Stimulated activated CD4-positive, alpha-beta T cell treated with anti-CD3 and anti-CD28 coated beads, Interleukin-4, amount 100 ng/mL, for 48 hours (primary cell): ENCODE measurements around the gene ACKR4.
"Not testable (repeated sequence)": the region's sequence is repeated elsewhere in the genome, so short reads cannot be mapped to it uniquely, and the experiment has no call there.

Experiments
- DNase-seq, 2 donors: peaks; one replicate each; pipeline ENCODE4 v3.0.0-alpha.2; 2020; ENCODE audit warnings: low read depth in 2 of 2

The ACKR4 gene

GRCh38 chr3:132596816-132597433 is at the start of gene ACKR4:
Gene ACKR4 (plus strand): TSS chr3:132597270. CDS start chr3:132600398, 3,128 bp downstream.
- DNase-seq, result no peak

- no peak for DNase-seq
Observed at GRCh38 chr3:132549169-132549568, 47.9 kb upstream of the ACKR4 start.

GRCh38 chr3:132549890-132550578 is 47.0 kb upstream of the ACKR4 start:
- DNase-seq, result no peak

DNA sequence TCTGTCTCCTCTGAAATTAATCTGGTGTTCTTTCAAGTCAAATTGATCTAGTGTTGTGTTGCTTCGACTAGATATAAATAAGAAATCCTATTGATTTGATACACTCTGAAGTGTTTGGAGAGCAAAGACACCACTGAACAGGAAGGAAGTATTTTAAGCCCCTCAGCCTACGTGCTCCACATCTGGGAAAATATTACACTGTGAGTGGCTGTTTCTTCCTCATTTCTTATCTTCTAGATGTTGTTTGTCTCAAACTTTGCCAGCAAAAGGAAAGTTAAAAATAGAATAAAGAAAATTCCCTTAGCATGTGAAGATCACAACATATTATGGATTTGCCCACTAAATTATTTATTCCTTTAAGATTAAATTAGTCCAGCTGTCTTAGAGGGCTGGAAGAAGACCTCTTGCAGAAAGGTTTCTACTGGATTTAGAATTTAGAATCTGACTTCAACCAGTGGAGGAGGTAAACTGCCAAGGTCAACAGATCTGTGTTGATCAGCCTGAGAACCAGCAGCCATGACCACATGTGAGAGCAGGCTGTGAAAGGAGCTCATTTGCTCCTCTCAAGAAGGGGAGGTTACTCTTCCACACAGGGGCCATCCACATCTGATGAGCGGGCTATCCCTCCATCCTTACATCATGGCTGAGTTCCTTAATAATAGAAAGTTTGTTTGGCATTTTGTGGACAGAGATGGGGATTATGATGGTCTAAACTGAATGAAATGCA is 46.3 kb upstream of the ACKR4 start:
- no peak for DNase-seq

GRCh38 chr3:132553826-132554225 is 43.2 kb upstream of the ACKR4 start:
- DNase-seq, result no peak

DNA sequence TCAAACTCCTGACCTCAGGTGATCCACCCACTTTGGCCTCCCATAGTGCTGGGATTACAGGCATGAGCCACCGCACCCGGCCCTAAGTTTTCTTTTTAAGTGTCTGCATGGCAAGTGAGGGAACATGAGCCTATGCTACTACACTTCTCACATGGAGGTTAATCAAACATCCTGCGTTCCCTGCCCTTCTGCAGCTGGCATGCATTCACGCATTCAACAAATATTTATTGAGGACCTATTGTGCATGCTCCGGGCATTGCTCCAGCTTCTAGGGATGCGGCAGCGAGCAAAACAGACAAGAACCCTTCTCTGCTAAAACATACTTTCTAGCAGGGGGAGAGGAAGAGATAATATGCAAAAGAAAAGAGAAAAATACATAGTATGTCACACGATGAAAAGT is 42.6 kb upstream of the ACKR4 start:
- DNase-seq, result no peak

GRCh38 chr3:132555306-132556035 is 41.6 kb upstream of the ACKR4 start:
- no peak for DNase-seq

- DNase-seq, result not testable (repeated sequence)
Observed at GRCh38 chr3:132556036-132556386, 41.1 kb upstream of the ACKR4 start.

DNA sequence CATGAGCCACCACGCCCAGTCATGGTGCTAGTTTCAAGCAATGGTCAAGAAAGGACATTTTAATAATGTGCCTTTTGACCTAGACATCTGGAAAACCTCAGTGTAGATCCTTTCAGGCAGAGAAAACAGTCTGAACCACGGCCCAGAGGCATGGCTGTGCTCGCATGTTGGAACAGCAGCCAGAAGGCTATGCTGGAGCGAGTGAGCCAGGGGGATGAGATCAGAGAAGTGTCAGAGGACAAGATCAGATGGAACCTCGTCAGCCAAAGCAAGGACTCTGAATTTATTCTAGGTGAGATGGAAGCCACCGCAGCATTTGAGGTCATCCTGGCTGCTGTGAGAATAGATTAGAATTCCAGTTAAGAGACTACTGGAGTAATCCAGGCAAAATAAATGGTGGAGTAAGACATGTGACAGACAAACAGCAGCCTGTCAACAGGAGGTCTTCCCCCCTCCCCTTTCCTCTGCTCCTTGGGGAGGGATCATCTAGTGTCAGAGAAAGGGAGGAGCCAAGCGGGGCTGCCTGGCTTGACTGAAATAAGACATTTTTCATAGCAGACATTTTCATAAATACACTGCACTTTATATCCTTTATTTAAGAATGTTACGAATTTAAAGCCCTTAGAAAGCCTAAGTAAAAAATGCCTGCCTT is 40.4 kb upstream of the ACKR4 start:
- no peak for DNase-seq

GRCh38 chr3:132561003-132561402 is 36.1 kb upstream of the ACKR4 start:
- no peak for DNase-seq

GRCh38 chr3:132563420-132564069 is 33.5 kb upstream of the ACKR4 start:
- DNase-seq, result no peak

DNA sequence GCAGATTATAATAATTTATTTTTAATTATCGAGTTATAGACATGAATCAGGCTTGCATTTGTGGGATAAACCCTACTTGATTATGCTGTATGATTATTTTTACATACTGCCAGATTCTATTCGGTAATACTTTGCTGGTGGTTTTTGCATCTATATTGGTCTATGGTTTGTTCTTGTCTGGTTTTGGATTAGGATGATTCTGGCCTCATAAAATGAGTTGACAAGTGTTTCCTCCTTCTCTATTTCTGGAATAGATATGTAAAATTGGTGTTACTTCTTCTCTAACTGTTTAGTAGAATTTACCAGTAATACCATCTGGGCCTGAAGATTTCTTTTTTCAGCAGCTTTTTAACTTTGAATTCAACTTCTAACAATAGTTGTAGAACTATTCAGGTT is 33.0 kb upstream of the ACKR4 start:
- no peak for DNase-seq

DNA sequence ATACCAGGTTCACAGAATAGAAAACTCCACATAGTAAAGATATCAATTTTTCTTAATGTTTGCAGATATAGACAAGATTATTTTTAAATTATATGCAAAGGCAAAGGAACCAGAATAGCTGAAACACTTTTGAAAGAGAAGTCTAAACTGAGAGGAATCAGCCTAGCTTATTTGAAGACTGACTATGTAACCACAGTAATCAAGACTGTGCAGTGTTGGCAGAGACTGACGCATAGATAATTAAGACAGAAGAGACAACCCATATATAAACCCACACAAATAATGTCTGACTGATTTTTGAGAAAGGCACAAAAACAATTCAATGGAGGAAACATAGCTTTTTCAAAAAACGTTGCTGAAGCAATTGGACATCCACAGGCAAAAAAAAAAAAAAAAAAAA is 28.6 kb upstream of the ACKR4 start:
- no peak for DNase-seq

DNA sequence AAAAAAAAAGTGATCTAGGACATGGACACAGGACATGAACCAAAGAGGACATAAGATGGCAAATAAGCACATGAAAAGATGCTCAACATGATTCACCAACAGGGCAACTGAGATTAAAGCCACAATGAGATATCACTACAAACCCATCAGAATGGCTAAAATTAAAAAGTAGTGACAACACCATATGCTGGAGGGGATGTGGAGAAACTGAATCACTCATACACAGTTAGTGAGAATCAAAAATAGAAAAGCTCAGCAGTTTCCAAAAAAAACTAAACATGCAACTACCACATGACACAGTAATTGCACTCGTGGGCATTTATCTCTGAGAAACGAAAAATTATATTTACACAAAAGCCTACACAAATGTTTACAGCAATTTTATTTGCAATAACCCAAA is 27.9 kb upstream of the ACKR4 start:
- no peak for DNase-seq

GRCh38 chr3:132569580-132569979 is 27.5 kb upstream of the ACKR4 start:
- no peak for DNase-seq

- DNase-seq, result no peak
Observed at GRCh38 chr3:132570016-132570415, 27.1 kb upstream of the ACKR4 start.

- no peak for DNase-seq
Observed at GRCh38 chr3:132573797-132574211, 23.3 kb upstream of the ACKR4 start.

DNA sequence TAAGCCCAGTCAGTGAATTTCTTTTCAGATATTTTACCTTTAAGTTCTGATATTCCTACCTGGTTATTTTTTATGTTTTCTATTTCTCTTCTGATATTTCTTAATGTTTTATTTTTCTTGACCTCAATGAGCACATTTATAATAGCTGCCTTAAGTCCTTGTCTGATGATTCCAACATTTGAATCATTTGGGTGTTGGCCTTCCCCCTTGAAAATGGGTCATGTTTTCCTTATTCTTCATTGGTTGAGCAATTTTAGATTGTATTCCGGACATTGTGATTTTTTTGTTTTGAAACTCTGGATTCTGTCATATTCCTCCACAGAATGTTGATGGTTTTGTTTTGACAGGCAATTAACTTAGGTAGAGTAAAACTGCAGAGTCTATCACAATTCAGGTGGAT is 9.7 kb upstream of the ACKR4 start:
- no peak for DNase-seq

GRCh38 chr3:132592216-132592615 is 4.9 kb upstream of the ACKR4 start:
- DNase-seq, result no peak

DNA sequence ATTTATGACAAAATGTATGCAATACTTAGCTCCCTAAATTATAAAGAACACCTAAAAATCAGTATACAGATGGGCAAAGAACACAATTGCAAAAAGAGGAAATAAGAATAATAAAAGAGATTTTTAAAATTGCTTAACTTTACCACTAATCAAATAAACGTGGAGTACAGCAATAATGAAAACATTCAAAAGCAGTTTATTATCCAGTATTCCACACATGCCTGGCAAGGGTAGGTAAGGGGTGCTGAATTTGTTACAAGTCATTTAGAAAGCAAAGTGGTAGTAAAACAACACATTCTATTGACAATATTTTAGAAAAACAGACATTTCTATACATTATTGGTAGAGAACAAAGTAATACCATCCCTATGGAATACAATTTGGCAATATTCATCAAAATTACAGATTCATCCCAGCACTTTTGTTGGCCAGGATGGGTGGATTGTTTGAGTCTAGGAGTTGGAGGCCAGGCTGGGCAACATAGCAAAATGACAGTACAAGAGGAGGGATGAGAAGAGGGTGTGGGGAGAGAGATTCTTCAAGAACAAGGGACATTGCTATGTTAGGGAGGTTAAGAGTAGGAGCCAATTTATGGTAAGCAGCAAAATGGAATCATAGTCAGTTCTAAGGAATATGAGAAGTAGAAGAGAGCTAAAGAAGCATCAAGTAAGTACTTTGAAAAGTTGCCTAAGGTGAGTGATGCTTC is 3.7 kb upstream of the ACKR4 start:
- DNase-seq, result no peak

DNA sequence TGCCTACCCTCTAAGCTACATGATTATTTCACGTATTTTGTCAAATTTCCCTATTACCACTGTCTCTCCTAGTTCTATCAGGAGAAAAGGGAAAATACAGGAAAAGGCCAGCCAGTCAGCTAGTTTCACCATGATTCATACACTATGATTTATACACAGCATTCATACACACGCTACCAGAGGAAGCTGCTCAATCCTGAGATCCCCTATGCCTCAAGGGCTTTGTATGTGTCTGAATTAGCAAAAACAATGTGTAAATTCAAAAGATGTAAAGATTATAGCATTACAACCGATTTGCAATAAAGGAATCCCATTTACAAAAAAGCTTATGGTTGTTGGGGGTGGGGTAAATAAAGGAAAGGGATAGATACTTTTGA is 3.1 kb upstream of the ACKR4 start:
- no peak for DNase-seq
